Neural progenitor cell (in vitro differentiated cells): ENCODE results near the gene SEMA7A. TPM values are rescaled to one million over a fixed set of nuclear protein-coding genes. Genes with fewer than 3 reads are reported as not detected.
A peak's percentile ranks its signal among the peaks of the same experiment; 100 is the strongest.

Experiments used
- DNase-seq: peaks from one replicate; pipeline ENCODE4 v3.0.0-alpha.2; 2016; ENCODE audit warnings: low spot score
- H2AFZ ChIP-seq: fragments of 200-600 bp; sonication (generic); replicated peaks from 2 replicates; pipeline ENCODE4 v1.6.1; 2016; ENCODE audit warnings: antibody characterized with exemption
- H3F3A ChIP-seq: fragments of 200-600 bp; sonication (generic); 2 replicates; pipeline ENCODE4 v1.6.1; 2016; ENCODE audit warnings: antibody characterized with exemption, low read depth
- H3K27ac ChIP-seq: fragments of 200-600 bp; sonication (generic); 2 replicates; pipeline ENCODE4 v1.5.1; 2016; ENCODE audit warnings: mild to moderate bottlenecking
- H3K27me3 ChIP-seq: fragments of 200-600 bp; sonication (generic); 2 replicates; pipeline ENCODE4 v1.6.1; 2016; ENCODE audit warnings: mild to moderate bottlenecking, moderate library complexity
- H3K36me3 ChIP-seq: fragments of 200-600 bp; sonication (generic); 2 replicates; pipeline ENCODE4 v1.5.1; 2016
- H3K4me1 ChIP-seq: fragments of 200-600 bp; sonication (generic); 2 replicates; pipeline ENCODE4 v1.6.1; 2016; ENCODE audit warnings: mixed run types
- H3K4me2 ChIP-seq: fragments of 200-600 bp; sonication (generic); 2 replicates; pipeline ENCODE4 v1.6.1; 2016
- H3K4me3 ChIP-seq: fragments of 200-600 bp; sonication (generic); 2 replicates; pipeline ENCODE4 v1.5.1; 2016
- H3K79me2 ChIP-seq: fragments of 200-600 bp; sonication (generic); 2 replicates; pipeline ENCODE4 v1.6.1; 2016; ENCODE audit warnings: low read depth
- H3K9ac ChIP-seq: fragments of 200-600 bp; sonication (generic); 2 replicates; pipeline ENCODE4 v1.6.1; 2016
- H3K9me3 ChIP-seq: fragments of 200-600 bp; sonication (generic); 2 replicates; pipeline ENCODE4 v1.5.1; 2016; ENCODE audit warnings: low read depth
- H4K20me1 ChIP-seq: fragments of 200-600 bp; sonication (generic); 2 replicates; pipeline ENCODE4 v1.6.1; 2016; ENCODE audit warnings: low read depth
- H3K27ac Mint-ChIP-seq: 3 replicates; pipeline ENCODE4 v1.8.0; 2021; ENCODE audit warnings: mixed read lengths
- H3K27me3 Mint-ChIP-seq: 2 replicates; pipeline ENCODE4 v1.8.0; 2022; ENCODE audit warnings: low read depth, mild to moderate bottlenecking, inconsistent platforms, moderate library complexity, mixed read lengths; ENCODE audit not compliant: insufficient read depth
- H3K36me3 Mint-ChIP-seq: 3 replicates; pipeline ENCODE4 v1.8.0; 2021; ENCODE audit warnings: mixed read lengths
- H3K4me1 Mint-ChIP-seq: 3 replicates; pipeline ENCODE4 v1.8.0; 2021; ENCODE audit warnings: mixed read lengths
- H3K4me3 Mint-ChIP-seq: 3 replicates; pipeline ENCODE4 v1.8.0; 2021; ENCODE audit warnings: mild to moderate bottlenecking, moderate library complexity, mixed read lengths
- H3K9me3 Mint-ChIP-seq: 3 replicates; pipeline ENCODE4 v1.8.0; 2020; ENCODE audit warnings: mixed read lengths
- EZH2 ChIP-seq: fragments of 200-600 bp; sonication (generic); IDR thresholded peaks from 2 replicates; pipeline ENCODE4 v1.6.1; 2017; ENCODE audit warnings: antibody characterized with exemption, mild to moderate bottlenecking, moderate library complexity
- EZH2phosphoT487 ChIP-seq: fragments of 200-600 bp; sonication (generic); IDR thresholded peaks from 2 replicates; pipeline ENCODE4 v1.6.1; 2017; ENCODE audit warnings: antibody characterized with exemption
- total RNA-seq: library from RNA; depleted of rRNA; stranded (reverse); fragments of >200 nt; gene quantifications from 2 replicates; pipeline ENCODE4 v1.2.3, GENCODE V29; 2015; ENCODE audit warnings: low replicate concordance
- TF ChIP-seq, protein P1 (sequence below): fragments of 200-600 bp; sonication (generic); IDR thresholded peaks from 2 replicates; pipeline ENCODE4 v1.5.1; 2017; ENCODE audit warnings: antibody characterized with exemption, mild to moderate bottlenecking

SEMA7A gene
- total RNA-seq, 1 donor from 2014 or later, result 3.5 TPM

- Mint-ChIP-seq H3K4me3 (no peak overlapping the region), H3K9me3 (no peaks in the 10 kb centered on the region)
- H3K4me2 ChIP-seq, result no peak overlapping the region
Observed at GRCh38 chr15:74453925-74454763, 20.4 kb upstream of the SEMA7A start.

GRCh38 chr15:74451861-74452835 lies 18.4 kb upstream of the SEMA7A start:
- Histone ChIP-seq H3K27me3 (no peaks in the 10 kb centered on the region), H3F3A (peaks cover 14% of the 10 kb centered on the region), H3K4me3 (no peak overlapping the region), H3K27ac (no peak overlapping the region), H3K4me1 (peaks cover 6% of the 10 kb centered on the region), H3K36me3 (no peaks in the 10 kb centered on the region), H2AFZ (no peak overlapping the region), H3K4me2 (no peak overlapping the region), H3K79me2 (no peaks in the 10 kb centered on the region), H3K9me3 (no peaks in the 10 kb centered on the region), H4K20me1 (no peaks in the 10 kb centered on the region), H3K9ac (no peak overlapping the region)
- DNase-seq, result peak; percentile 31
- H3K4me1 Mint-ChIP-seq, result peaks cover 31% of the 10 kb centered on the region
- TF ChIP-seq EZH2 (no peak), EZH2phosphoT487 (no peak)
- TF ChIP-seq, protein P1, sequence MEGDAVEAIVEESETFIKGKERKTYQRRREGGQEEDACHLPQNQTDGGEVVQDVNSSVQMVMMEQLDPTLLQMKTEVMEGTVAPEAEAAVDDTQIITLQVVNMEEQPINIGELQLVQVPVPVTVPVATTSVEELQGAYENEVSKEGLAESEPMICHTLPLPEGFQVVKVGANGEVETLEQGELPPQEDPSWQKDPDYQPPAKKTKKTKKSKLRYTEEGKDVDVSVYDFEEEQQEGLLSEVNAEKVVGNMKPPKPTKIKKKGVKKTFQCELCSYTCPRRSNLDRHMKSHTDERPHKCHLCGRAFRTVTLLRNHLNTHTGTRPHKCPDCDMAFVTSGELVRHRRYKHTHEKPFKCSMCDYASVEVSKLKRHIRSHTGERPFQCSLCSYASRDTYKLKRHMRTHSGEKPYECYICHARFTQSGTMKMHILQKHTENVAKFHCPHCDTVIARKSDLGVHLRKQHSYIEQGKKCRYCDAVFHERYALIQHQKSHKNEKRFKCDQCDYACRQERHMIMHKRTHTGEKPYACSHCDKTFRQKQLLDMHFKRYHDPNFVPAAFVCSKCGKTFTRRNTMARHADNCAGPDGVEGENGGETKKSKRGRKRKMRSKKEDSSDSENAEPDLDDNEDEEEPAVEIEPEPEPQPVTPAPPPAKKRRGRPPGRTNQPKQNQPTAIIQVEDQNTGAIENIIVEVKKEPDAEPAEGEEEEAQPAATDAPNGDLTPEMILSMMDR, result no peak
- no peak overlapping the region for H3K27ac Mint-ChIP-seq
- peaks cover 31% of the 10 kb centered on the region for H3K36me3 Mint-ChIP-seq
- H3K27me3 Mint-ChIP-seq, result peaks cover 6% of the 10 kb centered on the region
- H3K9me3 Mint-ChIP-seq, result no peaks in the 10 kb centered on the region
- no peak overlapping the region for H3K4me3 Mint-ChIP-seq

More at GRCh38 chr15:74453925-74454763, 20.4 kb upstream of the SEMA7A start:
- peaks cover 6% of the 10 kb centered on the region for H3K4me1 ChIP-seq
- H4K20me1 ChIP-seq, result no peaks in the 10 kb centered on the region
- TF ChIP-seq EZH2 (no peak), EZH2phosphoT487 (no peak)
- TF ChIP-seq, protein P1, result no peak
- H3K9ac ChIP-seq, result no peak overlapping the region
- peak overlapping the region; percentile 30 for H3K27ac ChIP-seq
- Mint-ChIP-seq H3K36me3 (peaks cover 26% of the 10 kb centered on the region), H3K27me3 (peaks cover 6% of the 10 kb centered on the region), H3K27ac (peak overlapping the region; percentile 93), H3K4me1 (peaks cover 35% of the 10 kb centered on the region)
- no peak overlapping the region for H3K4me3 ChIP-seq
- peaks cover 14% of the 10 kb centered on the region for H3F3A ChIP-seq
- H3K27me3 ChIP-seq, result no peaks in the 10 kb centered on the region
- no peaks in the 10 kb centered on the region for H3K36me3 ChIP-seq
- H3K9me3 ChIP-seq, result no peaks in the 10 kb centered on the region
- H3K79me2 ChIP-seq, result no peaks in the 10 kb centered on the region
- H2AFZ ChIP-seq, result no peak overlapping the region
- DNase-seq, result no peak

GRCh38 chr15:74451322-74451721 lies 17.6 kb upstream of the SEMA7A start:
- H3K27me3 ChIP-seq, result no peaks in the 10 kb centered on the region
- peaks cover 31% of the 10 kb centered on the region for H3K4me1 Mint-ChIP-seq
- no peak overlapping the region for H3K9ac ChIP-seq
- no peaks in the 10 kb centered on the region for H3K9me3 Mint-ChIP-seq
- H3K36me3 ChIP-seq, result no peaks in the 10 kb centered on the region
- TF ChIP-seq EZH2phosphoT487 (no peak), EZH2 (no peak)
- TF ChIP-seq, protein P1, result no peak
- H3K27me3 Mint-ChIP-seq, result peaks cover 6% of the 10 kb centered on the region
- no peak overlapping the region for H3K4me3 Mint-ChIP-seq
- no peak overlapping the region for H3K27ac Mint-ChIP-seq
- no peaks in the 10 kb centered on the region for H4K20me1 ChIP-seq
- no peaks in the 10 kb centered on the region for H3K79me2 ChIP-seq
- no peak overlapping the region for H3K4me2 ChIP-seq
- DNase-seq, result no peak
- no peak overlapping the region for H3K4me3 ChIP-seq
- H3K9me3 ChIP-seq, result no peaks in the 10 kb centered on the region
- peaks cover 14% of the 10 kb centered on the region for H3F3A ChIP-seq
- peaks cover 6% of the 10 kb centered on the region for H3K4me1 ChIP-seq
- peaks cover 33% of the 10 kb centered on the region for H3K36me3 Mint-ChIP-seq
- no peak overlapping the region for H3K27ac ChIP-seq
- H2AFZ ChIP-seq, result no peak overlapping the region
